Cardiac fibroblast (primary cell): ENCODE measurements around the gene TMPRSS11D.
A peak's percentile ranks its signal among the peaks of the same experiment; 100 is the strongest.

Source experiments
- DNase-seq, 2 donors: peaks; one replicate each; pipeline versions ENCODE4 v3.0.0 to v3.0.0-alpha.2; 2010; ENCODE audit warnings: low read depth in 2 of 2
- H3K4me3 ChIP-seq, 2 donors: replicated peaks in 1 of 2; 1 replicate in 1 of 2; 2 replicates in 1 of 2; pipeline ENCODE4 v1.5.1; 2011; ENCODE audit warnings: low read depth in 2 of 2, low read length in 2 of 2, mild to moderate bottlenecking in 2 of 2, moderate library complexity in 1 of 2
- CTCF ChIP-seq: IDR thresholded peaks from one replicate; pipeline ENCODE4 v1.5.1; 2011; ENCODE audit warnings: low read depth, mild to moderate bottlenecking, low read length, inconsistent platforms

The TMPRSS11D gene

DNA sequence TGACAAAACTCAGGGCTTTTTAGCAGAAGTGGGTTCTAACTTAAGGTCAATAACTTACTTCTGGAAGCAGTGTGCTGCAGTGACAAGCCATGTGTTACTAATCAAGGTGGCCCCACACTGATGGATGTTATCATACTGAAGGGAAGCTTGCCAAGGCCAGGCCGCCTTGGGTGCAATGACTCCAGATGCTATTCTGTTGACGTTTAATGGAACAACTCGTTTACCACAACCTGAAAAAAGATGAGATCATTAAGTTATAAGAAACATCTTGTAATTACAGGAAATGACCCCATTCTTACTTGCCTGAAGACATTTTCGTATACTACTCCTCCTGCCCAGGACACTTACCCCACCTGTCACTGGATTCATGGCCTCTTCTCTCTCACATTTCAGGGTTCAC lies 38.9 kb upstream of the TMPRSS11D start:
- no peak overlapping the region for H3K4me3 ChIP-seq
- TF ChIP-seq CTCF, result no peak
- peak in 1 of 2 donors; percentile 37 for DNase-seq

DNA sequence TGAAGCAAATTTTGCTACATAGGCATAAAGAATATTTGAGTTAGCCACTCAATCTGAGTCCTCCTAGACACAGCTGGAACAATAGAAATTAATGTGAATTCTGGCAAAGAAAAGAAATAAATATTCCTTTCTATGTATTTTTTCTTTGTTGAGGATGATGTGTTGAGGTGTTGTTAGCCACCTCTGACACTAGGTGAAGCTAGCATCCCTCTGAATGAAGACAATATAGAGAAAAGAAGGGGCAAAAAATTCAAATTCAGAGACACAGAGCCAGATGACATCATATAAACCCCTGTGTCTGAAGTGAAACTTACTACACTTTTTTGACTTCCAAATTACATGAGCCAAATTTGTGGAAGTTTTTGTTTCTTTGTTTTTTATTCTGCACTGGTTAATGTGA lies 34.6 kb upstream of the TMPRSS11D start:
- peak; percentile 15 for TF ChIP-seq CTCF
- DNase-seq, result no peak
- no peak overlapping the region for H3K4me3 ChIP-seq

GRCh38 chr4:67915400-67915966 lies 31.7 kb upstream of the TMPRSS11D start:
- no peak for TF ChIP-seq CTCF
- no peak for DNase-seq
- H3K4me3 ChIP-seq, result no peak overlapping the region

DNA sequence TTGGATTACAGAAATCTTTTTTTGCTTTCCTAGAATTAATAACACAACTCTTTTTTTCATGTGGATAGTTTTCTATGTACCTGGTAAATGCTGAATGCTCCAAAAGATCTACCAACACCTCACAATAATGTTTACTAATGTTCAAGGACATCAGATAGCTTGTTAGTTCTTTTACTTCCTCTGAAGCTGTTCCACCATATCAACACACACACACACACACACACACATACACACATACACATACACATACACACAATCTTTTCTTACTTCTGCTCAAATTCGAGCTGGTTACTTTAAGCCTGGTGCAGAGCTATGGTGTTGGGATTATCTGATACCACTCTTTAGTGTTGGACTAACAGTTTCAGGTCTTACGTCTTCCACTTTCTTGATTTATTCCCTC lies 28.3 kb upstream of the TMPRSS11D start:
- no peak overlapping the region for H3K4me3 ChIP-seq
- TF ChIP-seq CTCF, result no peak
- DNase-seq, result no peak

DNA sequence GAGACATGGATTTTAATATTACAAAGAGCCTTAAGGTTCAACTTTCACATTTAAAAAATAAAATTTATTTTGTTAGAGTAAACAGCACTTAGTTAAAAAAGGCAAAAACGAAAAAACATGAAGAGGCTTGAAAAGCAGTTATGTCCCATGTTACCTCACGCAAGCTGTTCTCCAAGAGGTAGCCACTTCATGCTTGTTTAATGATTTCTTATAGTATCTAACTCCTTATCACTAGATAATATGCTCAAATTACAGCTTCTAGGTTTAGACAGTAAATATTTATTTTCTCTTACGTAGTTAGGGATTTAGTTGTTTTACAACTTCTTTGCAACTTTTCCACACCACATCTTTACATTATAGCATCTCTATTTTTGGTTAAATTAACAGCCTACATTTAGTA lies 27.8 kb upstream of the TMPRSS11D start:
- no peak for TF ChIP-seq CTCF
- DNase-seq, result no peak
- no peak overlapping the region for H3K4me3 ChIP-seq

DNA sequence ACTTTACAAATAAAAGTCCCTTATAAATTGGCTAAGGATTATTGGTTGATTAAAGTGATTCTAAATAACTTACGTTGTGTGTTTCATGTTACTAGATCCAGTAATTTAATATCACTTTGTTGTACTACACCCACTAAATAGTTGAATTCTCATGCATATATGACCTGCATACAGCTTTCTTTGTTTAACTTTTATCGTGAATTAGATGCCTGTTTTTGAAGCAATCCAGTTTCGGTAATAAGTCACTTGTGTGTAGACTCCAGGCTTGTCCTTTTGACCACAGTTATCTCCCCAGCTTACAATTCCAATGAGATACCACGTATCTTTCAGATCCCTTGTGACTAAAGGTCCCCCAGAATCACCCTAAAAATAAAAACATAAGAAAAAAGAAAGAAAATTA lies 27.3 kb upstream of the TMPRSS11D start:
- TF ChIP-seq CTCF, result no peak
- no peak for DNase-seq
- no peak overlapping the region for H3K4me3 ChIP-seq

DNA sequence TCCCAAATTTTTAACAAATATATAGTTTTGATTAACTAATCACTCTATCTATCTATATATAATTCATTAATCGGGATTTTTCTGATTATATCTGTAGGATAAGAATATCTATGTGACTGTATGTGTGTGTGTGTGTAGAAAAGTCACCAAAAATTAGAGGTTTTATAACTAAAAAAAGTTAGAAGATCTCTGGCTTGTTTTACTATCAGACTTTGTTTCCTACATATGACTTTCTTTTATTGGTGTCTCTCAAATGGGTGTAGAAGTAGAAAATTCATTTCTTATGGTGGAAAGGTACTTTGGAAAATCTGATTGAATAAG lies 26.7 kb upstream of the TMPRSS11D start:
- DNase-seq, result no peak
- no peak for TF ChIP-seq CTCF
- no peak overlapping the region for H3K4me3 ChIP-seq
